Measurements from ENCODE around the gene IQCN.

- TF ChIP-seq CTCF (IDR thresholded peaks at IDR 0.05 in 2 of 3, conservative IDR thresholded peaks at IDR 0.05 in 1 of 3; ENCODE audit: control insufficient read depth in 2 of 3, extremely low read depth in 1 of 3, insufficient read depth in 1 of 3, low read depth in 3 of 3, low read length in 3 of 3): no peak
- peak; percentile 5; the same call in 1 of the 2 replicates for TF ChIP-seq POLR2AphosphoS5 (IDR thresholded peaks at IDR 0.05; ENCODE audit: low read length)
- no peak; the same call in 1 of the 2 replicates for TF ChIP-seq POLR2A (IDR thresholded peaks at IDR 0.05; ENCODE audit: low read depth, low read length)
Observed at GRCh38 chr19:18321734-18322102, 47.5 kb upstream of the IQCN start.
